Measurements from ENCODE around the gene MIER2.

Gene MIER2

DNA sequence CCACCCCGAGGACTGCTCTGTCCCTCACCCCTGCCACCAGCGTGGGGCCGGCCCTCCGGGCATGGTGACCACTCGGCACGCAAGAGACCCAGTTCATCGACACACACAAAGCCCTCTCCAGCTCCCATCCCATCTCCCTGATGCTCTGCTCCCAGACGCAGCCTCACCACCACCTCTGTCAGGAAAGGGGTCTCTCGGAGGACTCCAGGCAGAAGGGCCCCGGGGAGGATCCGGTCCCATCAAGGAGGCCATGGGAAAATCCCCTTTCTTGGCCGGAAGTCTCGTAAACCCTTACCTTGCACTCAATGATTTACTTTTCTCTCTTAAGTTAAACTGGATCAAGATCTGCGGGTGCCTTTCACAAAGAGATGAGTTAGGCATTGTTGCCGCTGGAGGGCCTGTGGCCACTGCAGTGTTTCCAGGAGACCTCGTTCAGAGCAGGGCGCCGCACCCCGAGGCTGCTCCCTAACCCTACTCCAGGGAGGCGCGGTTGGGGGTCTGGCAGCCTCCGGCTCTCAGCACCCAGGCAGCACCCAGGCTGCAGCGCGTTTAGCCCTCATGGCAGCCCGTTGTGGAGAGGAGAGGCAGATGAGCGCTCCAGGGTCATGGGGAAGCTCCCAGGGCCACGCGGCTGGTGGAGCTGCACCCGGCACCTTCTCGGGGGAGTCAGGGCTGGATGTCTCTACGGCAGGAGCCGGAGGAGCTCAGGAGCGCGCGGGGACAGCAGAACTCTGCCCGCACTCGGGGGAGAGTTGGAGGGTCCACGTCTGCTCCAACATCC is 33.4 kb upstream of the MIER2 start:
- H3K27ac ChIP-seq (ENCODE audit: low read depth, low read length), result no peak overlapping the region
- H3K36me3 ChIP-seq (ENCODE audit: control insufficient read depth, insufficient read depth, low read length), result no peaks in the 10 kb centered on the region
- H3K9ac ChIP-seq (ENCODE audit: low read length), result no peak overlapping the region
- peaks cover 10% of the 10 kb centered on the region; the same call in 1 of the 2 replicates for H3K9me3 ChIP-seq (ENCODE audit: control insufficient read depth, insufficient read depth, low read depth, low read length)
- H3K4me3 ChIP-seq (ENCODE audit: low read depth, low read length), result no peak overlapping the region
- peaks cover 28% of the 10 kb centered on the region for H3K27me3 ChIP-seq (ENCODE audit: control insufficient read depth, insufficient read depth, low read length)
- no peaks in the 10 kb centered on the region for H3K4me1 ChIP-seq (ENCODE audit: control insufficient read depth, insufficient read depth, low read length)

DNA sequence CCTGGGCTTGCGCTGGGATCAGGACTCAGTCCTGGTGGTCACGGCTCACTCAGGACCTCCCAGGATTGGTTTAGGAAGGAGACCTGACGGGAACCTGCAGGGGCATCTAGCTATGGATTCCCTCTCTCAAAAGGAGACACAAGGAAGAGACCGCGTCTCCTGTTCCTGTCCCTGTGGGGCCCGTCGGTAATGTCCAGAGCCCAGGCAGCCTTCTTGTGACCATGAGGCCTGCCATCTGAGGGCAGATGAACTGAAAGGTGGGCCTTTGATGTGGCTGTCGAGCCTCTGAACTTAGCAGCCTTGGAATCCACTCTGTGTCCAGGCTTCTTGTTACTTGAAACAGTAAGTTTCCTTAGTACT is 31.5 kb upstream of the MIER2 start:
- Histone ChIP-seq H3K27me3 (ENCODE audit: control insufficient read depth, insufficient read depth, low read length) (peaks cover 26% of the 10 kb centered on the region; the same call in 1 of the 2 replicates), H3K27ac (ENCODE audit: low read depth, low read length) (no peak overlapping the region), H3K4me3 (ENCODE audit: low read depth, low read length) (no peak overlapping the region), H3K9ac (ENCODE audit: low read length) (no peak overlapping the region), H3K36me3 (ENCODE audit: control insufficient read depth, insufficient read depth, low read length) (no peaks in the 10 kb centered on the region), H3K4me1 (ENCODE audit: control insufficient read depth, insufficient read depth, low read length) (no peaks in the 10 kb centered on the region), H3K9me3 (ENCODE audit: control insufficient read depth, insufficient read depth, low read depth, low read length) (peaks cover 1% of the 10 kb centered on the region; the same call in 1 of the 2 replicates)

- Histone ChIP-seq H3K9ac (ENCODE audit: low read length) (no peak overlapping the region), H3K4me1 (ENCODE audit: control insufficient read depth, insufficient read depth, low read length) (no peaks in the 10 kb centered on the region), H3K27me3 (ENCODE audit: control insufficient read depth, insufficient read depth, low read length) (peaks cover 26% of the 10 kb centered on the region; the same call in 1 of the 2 replicates), H3K9me3 (ENCODE audit: control insufficient read depth, insufficient read depth, low read depth, low read length) (no peaks in the 10 kb centered on the region), H3K4me3 (ENCODE audit: low read depth, low read length) (no peak overlapping the region), H3K36me3 (ENCODE audit: control insufficient read depth, insufficient read depth, low read length) (no peaks in the 10 kb centered on the region), H3K27ac (ENCODE audit: low read depth, low read length) (no peak overlapping the region)
Measured at GRCh38 chr19:375395-376110, 31.0 kb upstream of the MIER2 start.

GRCh38 chr19:374886-375235 is 30.3 kb upstream of the MIER2 start:
- H3K36me3 ChIP-seq (ENCODE audit: control insufficient read depth, insufficient read depth, low read length), result no peaks in the 10 kb centered on the region

GRCh38 chr19:374183-374885 is 29.7 kb upstream of the MIER2 start:
- Histone ChIP-seq H3K36me3 (ENCODE audit: control insufficient read depth, insufficient read depth, low read length) (no peaks in the 10 kb centered on the region), H3K9ac (ENCODE audit: low read length) (no peak overlapping the region), H3K27ac (ENCODE audit: low read depth, low read length) (no peak overlapping the region), H3K27me3 (ENCODE audit: control insufficient read depth, insufficient read depth, low read length) (peaks cover 26% of the 10 kb centered on the region; the same call in 1 of the 2 replicates), H3K9me3 (ENCODE audit: control insufficient read depth, insufficient read depth, low read depth, low read length) (no peaks in the 10 kb centered on the region), H3K4me1 (ENCODE audit: control insufficient read depth, insufficient read depth, low read length) (no peaks in the 10 kb centered on the region), H3K4me3 (ENCODE audit: low read depth, low read length) (no peak overlapping the region)

More at GRCh38 chr19:374886-375235, 30.3 kb upstream of the MIER2 start:
- no peaks in the 10 kb centered on the region for H3K4me1 ChIP-seq (ENCODE audit: control insufficient read depth, insufficient read depth, low read length)
- no peak overlapping the region for H3K9ac ChIP-seq (ENCODE audit: low read length)
- no peak overlapping the region for H3K27ac ChIP-seq (ENCODE audit: low read depth, low read length)
- H3K9me3 ChIP-seq (ENCODE audit: control insufficient read depth, insufficient read depth, low read depth, low read length), result no peaks in the 10 kb centered on the region
- H3K4me3 ChIP-seq (ENCODE audit: low read depth, low read length), result no peak overlapping the region
- peaks cover 26% of the 10 kb centered on the region; the same call in 1 of the 2 replicates for H3K27me3 ChIP-seq (ENCODE audit: control insufficient read depth, insufficient read depth, low read length)

DNA sequence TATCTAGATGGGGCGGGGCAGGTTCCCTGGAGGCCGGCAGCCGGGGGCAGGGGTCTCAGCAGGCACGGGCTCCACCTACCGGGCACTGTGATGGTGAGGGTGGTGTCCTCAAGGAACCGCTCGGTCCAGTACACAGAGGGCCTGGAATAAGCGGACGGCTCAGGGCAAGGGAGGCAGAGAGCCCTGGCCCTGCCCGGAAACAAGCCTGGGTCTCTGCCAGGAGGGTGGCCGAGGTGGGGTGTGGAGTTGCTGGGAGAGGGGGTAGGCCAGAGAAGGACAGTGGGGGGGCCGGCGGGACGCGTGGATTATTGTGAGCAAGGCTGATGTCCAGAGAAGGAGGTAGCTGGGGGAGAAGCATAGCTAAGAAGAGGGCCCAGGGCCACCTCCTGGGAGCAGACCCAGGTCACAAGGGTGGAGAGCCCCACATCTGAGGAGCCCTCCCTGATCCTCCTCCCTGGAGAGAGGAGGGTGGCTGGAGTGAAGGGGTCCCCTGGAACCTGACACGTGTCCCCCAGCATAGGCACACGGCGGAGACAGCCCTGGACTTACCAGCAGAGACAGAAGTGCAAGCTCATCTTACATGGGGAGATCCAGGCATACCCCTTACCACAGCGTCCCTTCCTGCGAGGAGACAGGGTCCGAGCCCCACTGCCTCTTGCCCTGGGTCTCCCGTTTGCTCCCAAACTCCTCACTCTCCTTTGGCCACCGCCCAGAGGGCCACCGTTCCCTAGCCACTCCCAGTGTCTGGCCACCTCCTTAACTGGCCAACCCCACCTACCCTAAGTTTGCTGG is 29.0 kb upstream of the MIER2 start:
- Histone ChIP-seq H3K9ac (ENCODE audit: low read length) (no peak overlapping the region), H3K27ac (ENCODE audit: low read depth, low read length) (no peak overlapping the region), H3K9me3 (ENCODE audit: control insufficient read depth, insufficient read depth, low read depth, low read length) (no peaks in the 10 kb centered on the region), H3K27me3 (ENCODE audit: control insufficient read depth, insufficient read depth, low read length) (peaks cover 20% of the 10 kb centered on the region; the same call in 1 of the 2 replicates), H3K36me3 (ENCODE audit: control insufficient read depth, insufficient read depth, low read length) (no peaks in the 10 kb centered on the region), H3K4me3 (ENCODE audit: low read depth, low read length) (no peak overlapping the region), H3K4me1 (ENCODE audit: control insufficient read depth, insufficient read depth, low read length) (no peaks in the 10 kb centered on the region)

- Histone ChIP-seq H3K4me1 (ENCODE audit: control insufficient read depth, insufficient read depth, low read length) (no peaks in the 10 kb centered on the region), H3K36me3 (ENCODE audit: control insufficient read depth, insufficient read depth, low read length) (no peaks in the 10 kb centered on the region), H3K27ac (ENCODE audit: low read depth, low read length) (no peak overlapping the region), H3K27me3 (ENCODE audit: control insufficient read depth, insufficient read depth, low read length) (peaks cover 16% of the 10 kb centered on the region; the same call in 1 of the 2 replicates), H3K9me3 (ENCODE audit: control insufficient read depth, insufficient read depth, low read depth, low read length) (no peaks in the 10 kb centered on the region), H3K9ac (ENCODE audit: low read length) (no peak overlapping the region), H3K4me3 (ENCODE audit: low read depth, low read length) (no peak overlapping the region)
Measured at GRCh38 chr19:372306-372890, 27.8 kb upstream of the MIER2 start.

- Histone ChIP-seq H3K36me3 (ENCODE audit: control insufficient read depth, insufficient read depth, low read length) (no peaks in the 10 kb centered on the region), H3K4me3 (ENCODE audit: low read depth, low read length) (no peak overlapping the region), H3K9me3 (ENCODE audit: control insufficient read depth, insufficient read depth, low read depth, low read length) (no peaks in the 10 kb centered on the region), H3K4me1 (ENCODE audit: control insufficient read depth, insufficient read depth, low read length) (no peaks in the 10 kb centered on the region), H3K27me3 (ENCODE audit: control insufficient read depth, insufficient read depth, low read length) (peaks cover 16% of the 10 kb centered on the region; the same call in 1 of the 2 replicates), H3K9ac (ENCODE audit: low read length) (no peak overlapping the region), H3K27ac (ENCODE audit: low read depth, low read length) (no peak overlapping the region)
Measured at GRCh38 chr19:371501-372168, 27.0 kb upstream of the MIER2 start.

GRCh38 chr19:370641-371330 is 26.2 kb upstream of the MIER2 start:
- no peak overlapping the region for H3K27ac ChIP-seq (ENCODE audit: low read depth, low read length)
- H3K4me1 ChIP-seq (ENCODE audit: control insufficient read depth, insufficient read depth, low read length), result no peaks in the 10 kb centered on the region
- H3K9ac ChIP-seq (ENCODE audit: low read length), result no peak overlapping the region
- H3K4me3 ChIP-seq (ENCODE audit: low read depth, low read length), result no peak overlapping the region
- no peaks in the 10 kb centered on the region for H3K36me3 ChIP-seq (ENCODE audit: control insufficient read depth, insufficient read depth, low read length)
- no peaks in the 10 kb centered on the region for H3K9me3 ChIP-seq (ENCODE audit: control insufficient read depth, insufficient read depth, low read depth, low read length)
- H3K27me3 ChIP-seq (ENCODE audit: control insufficient read depth, insufficient read depth, low read length), result peaks cover 16% of the 10 kb centered on the region; the same call in 1 of the 2 replicates
